Osteoblast (primary cell): ENCODE results near the gene HESX1. TPM values are rescaled to one million over a fixed set of nuclear protein-coding genes. Genes with fewer than 3 reads are reported as not detected.
A peak's percentile ranks its signal among the peaks of the same experiment; 100 is the strongest.

ENCODE experiments used
- DNase-seq: peaks from one replicate; pipeline ENCODE4 v3.0.0; 2011; ENCODE audit warnings: low spot score, mixed read lengths; ENCODE audit not compliant: insufficient read length; ENCODE audit errors: missing footprints
- H2AFZ ChIP-seq: 2 replicates; pipeline ENCODE4 v1.6.0; 2011; ENCODE audit warnings: mild to moderate bottlenecking, low read length
- H3K27ac ChIP-seq: 2 replicates; pipeline ENCODE4 v1.5.1; 2011; ENCODE audit warnings: mild to moderate bottlenecking, low read depth, low read length, moderate library complexity
- H3K27me3 ChIP-seq: 2 replicates; pipeline ENCODE4 v1.6.0; 2012; ENCODE audit warnings: mild to moderate bottlenecking, control low read depth, inconsistent platforms, low read length, moderate library complexity; ENCODE audit not compliant: insufficient read depth
- H3K36me3 ChIP-seq: 2 replicates; pipeline ENCODE4 v1.5.1; 2011; ENCODE audit warnings: mild to moderate bottlenecking, low read length, control low read depth, moderate library complexity; ENCODE audit not compliant: insufficient read depth
- H3K4me1 ChIP-seq: 2 replicates; pipeline ENCODE4 v1.5.1; 2011; ENCODE audit warnings: mild to moderate bottlenecking, low read length, control low read depth, moderate library complexity; ENCODE audit not compliant: insufficient read depth
- H3K4me2 ChIP-seq: 2 replicates; pipeline ENCODE4 v1.6.0; 2011; ENCODE audit warnings: mild to moderate bottlenecking, low read length; ENCODE audit not compliant: insufficient read depth
- H3K4me3 ChIP-seq: fragments of 200-600 bp; sonication (generic); 3 replicates; pipeline ENCODE4 v1.5.1; 2012; ENCODE audit warnings: mild to moderate bottlenecking, low read length, inconsistent platforms; ENCODE audit not compliant: insufficient read depth
- H3K79me2 ChIP-seq: 2 replicates; pipeline ENCODE4 v1.6.0; 2012; ENCODE audit warnings: mild to moderate bottlenecking, low read length, control low read depth, inconsistent platforms; ENCODE audit not compliant: insufficient read depth
- H3K9me3 ChIP-seq: 2 replicates; pipeline ENCODE4 v1.5.1; 2011; ENCODE audit warnings: low read depth, low read length, control low read depth
- H4K20me1 ChIP-seq: 2 replicates; pipeline ENCODE4 v1.6.0; 2012; ENCODE audit warnings: mild to moderate bottlenecking, low read length, control low read depth; ENCODE audit not compliant: insufficient read depth
- CTCF ChIP-seq: IDR thresholded peaks from 2 replicates; pipeline ENCODE4 v1.5.1; 2011; ENCODE audit warnings: mild to moderate bottlenecking, low read depth, low read length, moderate library complexity; ENCODE audit errors: extremely low read depth
- total RNA-seq: library from RNA; depleted of rRNA; stranded (reverse); fragments of >200 nt; gene quantifications from 2 replicates; pipeline ENCODE4 v1.2.3, GENCODE V29; 2012

Gene HESX1
- total RNA-seq, 1 donor: 0.72 TPM

GRCh38 chr3:57230006-57230405 is 30.2 kb upstream of the HESX1 start:
- Histone ChIP-seq H3K4me2 (peak overlapping the region; percentile 93), H3K9me3 (no peaks in the 10 kb centered on the region), H4K20me1 (peaks cover 28% of the 10 kb centered on the region)

GRCh38 chr3:57227930-57228751 is 28.4 kb upstream of the HESX1 start:
- H3K79me2 ChIP-seq: peaks cover 46% of the 10 kb centered on the region

More at GRCh38 chr3:57230006-57230405, 30.2 kb upstream of the HESX1 start:
- Histone ChIP-seq H3K36me3 (no peaks in the 10 kb centered on the region), H2AFZ (no peak overlapping the region), H3K4me1 (peaks cover 23% of the 10 kb centered on the region), H3K79me2 (peaks cover 56% of the 10 kb centered on the region), H3K4me3 (no peak overlapping the region), H3K27ac (no peak overlapping the region), H3K27me3 (no peaks in the 10 kb centered on the region)
- TF ChIP-seq CTCF: no peak
- peak; percentile 41 for DNase-seq

GRCh38 chr3:57227204-57227929 is 27.6 kb upstream of the HESX1 start, which contains the start of gene APPL1:
APPL1 (plus strand) TSS chr3:57227729; CDS start chr3:57227884, 155 bp downstream.
- Histone ChIP-seq H3K36me3 (no peaks in the 10 kb centered on the region), H3K4me2 (peak within 1 kb of the TSS; percentile 93), H4K20me1 (peaks cover 27% of the 10 kb centered on the region), H2AFZ (peak within 1 kb of the TSS; percentile 95), H3K79me2 (peaks cover 38% of the 10 kb centered on the region), H3K9me3 (no peaks in the 10 kb centered on the region), H3K4me3 (peak within 1 kb of the TSS; percentile 94), H3K27me3 (no peaks in the 10 kb centered on the region), H3K27ac (peak within 1 kb of the TSS; percentile 86), H3K4me1 (peaks cover 31% of the 10 kb centered on the region)
- DNase-seq: peak; percentile 99
- no peak for TF ChIP-seq CTCF

More at GRCh38 chr3:57227930-57228751, 28.4 kb upstream of the HESX1 start:
- peak; percentile 89 for DNase-seq
- H2AFZ ChIP-seq: peak overlapping the region; percentile 91
- H3K4me2 ChIP-seq: peak overlapping the region; percentile 93
- H3K9me3 ChIP-seq: no peaks in the 10 kb centered on the region
- H4K20me1 ChIP-seq: peaks cover 28% of the 10 kb centered on the region
- no peak for TF ChIP-seq CTCF
- H3K4me1 ChIP-seq: peaks cover 31% of the 10 kb centered on the region
- no peaks in the 10 kb centered on the region for H3K27me3 ChIP-seq
- no peaks in the 10 kb centered on the region for H3K36me3 ChIP-seq
- H3K4me3 ChIP-seq: peak overlapping the region; percentile 94
- peak overlapping the region; percentile 86 for H3K27ac ChIP-seq

- no peak for TF ChIP-seq CTCF
- Histone ChIP-seq H3K4me3 (no peak overlapping the region), H3K36me3 (no peaks in the 10 kb centered on the region), H2AFZ (peak overlapping the region; percentile 6), H3K4me1 (peaks cover 31% of the 10 kb centered on the region), H3K79me2 (peaks cover 27% of the 10 kb centered on the region), H4K20me1 (peaks cover 16% of the 10 kb centered on the region), H3K4me2 (no peak overlapping the region), H3K9me3 (no peaks in the 10 kb centered on the region), H3K27ac (no peak overlapping the region), H3K27me3 (no peaks in the 10 kb centered on the region)
- peak; percentile 11 for DNase-seq
These were observed 26.4 kb upstream of the HESX1 start for GRCh38 chr3:57226176-57226575.
